ENCODE measurements around the gene FHIP1B. TPM values are rescaled to one million over a fixed set of nuclear protein-coding genes. Genes with fewer than 3 reads are reported as not detected.

Gene FHIP1B
- polyA plus RNA-seq, 1 experiment: 18.9 TPM

- Histone ChIP-seq H3K27ac (ENCODE audit: low read depth, low read length) (no peak overlapping the region), H3K4me3 (ENCODE audit: low read depth, low read length) (no peak overlapping the region), H3K27me3 (ENCODE audit: control insufficient read depth, insufficient read depth, low read length) (peaks cover 17% of the 10 kb centered on the region), H3K9me3 (ENCODE audit: control insufficient read depth, insufficient read depth, low read length) (no peaks in the 10 kb centered on the region; the same call in 1 of the 2 replicates)
- POLR2A ChIA-PET: no interaction called here
- CTCF ChIA-PET: interaction anchor here (1.2 to 3.0 kb wide), 2 partner anchors 10 to 122 kb away, joined by 5 to 18 read pairs; no protein-coding TSS in a partner anchor
- TF ChIP-seq CTCF (IDR thresholded peaks at IDR 0.05; ENCODE audit: low read depth, low read length): no peak
- DNase-seq (ENCODE audit: low read depth, low spot score): no peak
Observed at GRCh38 chr11:6240781-6241180, 6.3 kb upstream of the FHIP1B start.

- no peak for DNase-seq (ENCODE audit: low read depth, low spot score)
- ChIA-PET CTCF (interaction anchor here (1.2 to 3.0 kb wide), 2 partner anchors 11 to 123 kb away, joined by 5 to 18 read pairs; no protein-coding TSS in a partner anchor), POLR2A (no interaction called here)
- Histone ChIP-seq H3K27ac (ENCODE audit: low read depth, low read length) (no peak overlapping the region), H3K4me3 (ENCODE audit: low read depth, low read length) (no peak overlapping the region), H3K27me3 (ENCODE audit: control insufficient read depth, insufficient read depth, low read length) (peaks cover 14% of the 10 kb centered on the region), H3K9me3 (ENCODE audit: control insufficient read depth, insufficient read depth, low read length) (no peaks in the 10 kb centered on the region; the same call in 1 of the 2 replicates)
- no peak for TF ChIP-seq CTCF (IDR thresholded peaks at IDR 0.05; ENCODE audit: low read depth, low read length)
Observed at GRCh38 chr11:6240139-6240538, 5.7 kb upstream of the FHIP1B start.

DNA sequence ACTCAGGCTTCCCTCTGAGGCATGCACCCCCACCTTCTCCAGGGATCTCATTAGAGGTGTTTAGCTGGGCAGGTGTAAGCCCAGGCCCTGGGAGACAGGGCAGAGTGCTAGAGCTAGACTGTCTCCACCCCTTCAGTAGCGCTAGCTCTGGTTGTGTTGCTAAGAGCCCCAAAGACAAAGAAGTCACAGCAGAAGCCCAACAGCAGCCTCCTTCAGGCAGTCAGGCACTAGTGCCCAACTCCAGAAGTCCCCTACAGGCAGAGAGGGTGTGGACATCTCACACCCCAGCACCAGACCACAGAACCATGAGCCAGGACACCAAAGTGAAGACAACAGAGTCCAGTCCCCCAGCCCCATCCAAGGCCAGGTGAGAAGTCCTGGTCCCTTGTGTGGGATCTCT lies 4.5 kb upstream of the FHIP1B start, which contains the start of gene CNGA4:
CNGA4 (plus strand) TSS at position 188 of the 400 bp plus-strand sequence; CDS start at position 306, 118 bp downstream.
- no peak within 1 kb of the TSS for H3K27ac ChIP-seq (ENCODE audit: low read depth, low read length)
- no peak within 1 kb of the TSS for H3K4me3 ChIP-seq (ENCODE audit: low read depth, low read length)
- ChIA-PET POLR2A (no interaction called here), CTCF (interaction anchor here (7.2 kb wide), 1 partner anchor 12 kb away, joined by 61 read pairs; no protein-coding TSS in a partner anchor)
- TF ChIP-seq CTCF (IDR thresholded peaks at IDR 0.05; ENCODE audit: low read depth, low read length): no peak
- no peaks in the 10 kb centered on the region; the same call in 1 of the 2 replicates for H3K9me3 ChIP-seq (ENCODE audit: control insufficient read depth, insufficient read depth, low read length)
- peaks cover 11% of the 10 kb centered on the region for H3K27me3 ChIP-seq (ENCODE audit: control insufficient read depth, insufficient read depth, low read length)
- no peak for DNase-seq (ENCODE audit: low read depth, low spot score)

DNA sequence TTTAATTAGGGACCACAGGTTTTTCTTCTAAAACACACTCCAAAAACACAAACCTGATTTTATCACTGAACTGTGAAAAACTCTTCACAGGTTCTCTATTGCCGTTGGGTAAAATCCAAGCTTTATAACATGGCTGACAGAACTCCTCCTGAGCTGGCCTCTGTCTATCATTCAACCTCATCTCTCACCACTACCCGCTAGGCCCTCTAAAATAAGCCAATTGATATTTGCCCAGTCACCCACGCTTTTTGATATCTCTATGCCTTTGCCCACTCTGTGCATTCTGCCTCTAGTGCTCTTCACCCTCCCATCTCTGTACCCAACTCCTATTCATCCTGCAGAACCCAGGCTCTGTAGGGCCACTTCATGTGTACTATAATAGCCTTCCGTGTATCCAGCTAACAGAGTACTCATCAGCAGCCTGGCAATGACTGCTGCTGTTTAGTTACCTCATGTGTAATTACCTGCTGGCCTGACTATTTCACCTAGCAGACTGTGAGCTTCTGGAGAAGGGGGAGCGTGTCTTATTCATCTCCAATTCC lies 3.4 kb upstream of the FHIP1B start:
- Histone ChIP-seq H3K9me3 (ENCODE audit: control insufficient read depth, insufficient read depth, low read length) (no peaks in the 10 kb centered on the region; the same call in 1 of the 2 replicates), H3K4me3 (ENCODE audit: low read depth, low read length) (no peak overlapping the region), H3K27ac (ENCODE audit: low read depth, low read length) (no peak overlapping the region), H3K27me3 (ENCODE audit: control insufficient read depth, insufficient read depth, low read length) (peaks cover 9% of the 10 kb centered on the region)
- no peak for DNase-seq (ENCODE audit: low read depth, low spot score)
- no peak for TF ChIP-seq CTCF (IDR thresholded peaks at IDR 0.05; ENCODE audit: low read depth, low read length)
- CTCF ChIA-PET: interaction anchor here (0.8 to 7.2 kb wide), 3 partner anchors 13 to 125 kb away, joined by 4 to 61 read pairs (median 8); no protein-coding TSS in a partner anchor
- POLR2A ChIA-PET: no interaction called here

DNA sequence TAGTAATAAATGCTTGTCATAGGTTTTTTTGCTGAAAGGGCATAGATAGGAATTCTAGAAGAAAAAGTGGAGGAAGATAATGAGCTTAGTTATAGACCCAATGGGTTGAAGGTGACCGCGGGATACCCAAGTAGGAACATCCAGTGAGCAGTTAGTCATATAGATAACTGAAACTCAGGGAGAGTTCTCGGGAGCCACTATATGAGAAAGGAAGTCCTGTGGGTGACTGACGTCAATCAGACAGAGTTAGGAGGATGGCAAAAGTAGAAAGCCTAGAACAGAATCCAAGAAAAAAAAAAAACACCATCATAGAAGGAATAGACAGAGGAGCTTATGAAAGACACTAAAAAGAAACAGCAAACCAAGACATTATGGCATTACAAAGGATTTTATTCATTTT lies 2.8 kb upstream of the FHIP1B start:
- ChIA-PET CTCF (interaction anchor here (0.8 to 7.2 kb wide), 4 partner anchors 13 to 126 kb away, joined by 4 to 61 read pairs (median 8); no protein-coding TSS in a partner anchor), POLR2A (no interaction called here)
- Histone ChIP-seq H3K27me3 (ENCODE audit: control insufficient read depth, insufficient read depth, low read length) (peaks cover 5% of the 10 kb centered on the region), H3K4me3 (ENCODE audit: low read depth, low read length) (no peak overlapping the region), H3K27ac (ENCODE audit: low read depth, low read length) (no peak overlapping the region), H3K9me3 (ENCODE audit: control insufficient read depth, insufficient read depth, low read length) (no peaks in the 10 kb centered on the region; the same call in 1 of the 2 replicates)
- no peak for DNase-seq (ENCODE audit: low read depth, low spot score)
- TF ChIP-seq CTCF (IDR thresholded peaks at IDR 0.05; ENCODE audit: low read depth, low read length): no peak
